B cell (primary cell): ENCODE results near the gene CHST3. TPM values are rescaled to one million over a fixed set of nuclear protein-coding genes. Genes with fewer than 3 reads are reported as not detected.

Source experiments
- ATAC-seq: fragments of 200-7000 bp; cut with Tn5 transposase; one replicate; pipeline ENCODE4 v1.10.0; 2021; ENCODE audit warnings: low read depth, mild to moderate bottlenecking, moderate number of reproducible peaks, moderate library complexity
- CTCF ChIA-PET: fragments of 350-600 bp; sonication (Branson Sonifier 250); formaldehyde crosslinking; loops from one replicate; lab custom pipeline; 2021; ENCODE audit warnings: antibody characterized with exemption, inconsistent platforms; lab: Charles Lee
- POLR2A ChIA-PET: fragments of 350-600 bp; sonication (Branson Sonifier 250); formaldehyde crosslinking; loops from one replicate; lab custom pipeline; 2021; ENCODE audit warnings: antibody characterized with exemption; lab: Charles Lee
- DNase-seq: peaks from one replicate; pipeline ENCODE4 v3.0.0; 2013
- H2AFZ ChIP-seq: 2 replicates; pipeline ENCODE4 v1.6.1; 2012; ENCODE audit warnings: mild to moderate bottlenecking, low read depth, low read length; ENCODE audit not compliant: insufficient read depth, poor library complexity, severe bottlenecking
- H3K27ac ChIP-seq, 2 donors: 1 replicate in 1 of 2; 2 replicates in 1 of 2; pipeline ENCODE4 v1.5.1; 2012 to 2013; ENCODE audit warnings: low read length in 2 of 2, mild to moderate bottlenecking in 2 of 2, moderate library complexity in 1 of 2
- H3K27me3 ChIP-seq, 4 experiments: fragments of 200-600 bp in 1 of 4; sonication (generic) in 1 of 4; replicated peaks in 1 of 4; 1 replicate in 2 of 4; 2 replicates in 2 of 4; pipeline versions ENCODE4 v1.6.1 to v1.7.0; 2013 to 2016; ENCODE audit warnings: low read length in 3 of 4, mild to moderate bottlenecking in 2 of 4, mixed read lengths in 1 of 4, moderate library complexity in 1 of 4; ENCODE audit not compliant: insufficient read depth in 4 of 4, control insufficient read depth in 3 of 4; ENCODE audit errors: control extremely low read depth in 1 of 4
- H3K36me3 ChIP-seq, 2 experiments: replicated peaks in 1 of 2; 1 replicate in 1 of 2; 2 replicates in 1 of 2; pipeline versions ENCODE4 v1.6.1 to v1.7.1; 2013; ENCODE audit warnings: low read length in 1 of 2; ENCODE audit not compliant: insufficient read depth in 2 of 2, control insufficient read depth in 1 of 2; ENCODE audit errors: control extremely low read depth in 1 of 2, extremely low read depth in 1 of 2
- H3K4me1 ChIP-seq, 2 donors: fragments of 200-600 bp in 1 of 2; sonication (generic) in 1 of 2; 1 replicate in 1 of 2; 2 replicates in 1 of 2; pipeline versions ENCODE4 v1.5.1 to v1.6.1; 2013 to 2017; ENCODE audit warnings: low read length in 2 of 2; ENCODE audit not compliant: control insufficient read depth in 2 of 2, insufficient read depth in 2 of 2
- H3K4me2 ChIP-seq: replicated peaks from 2 replicates; pipeline ENCODE3; 2012; ENCODE audit warnings: mild to moderate bottlenecking, low read depth, low read length; ENCODE audit not compliant: poor library complexity, severe bottlenecking
- H3K4me3 ChIP-seq, 5 experiments: fragments of 200-600 bp in 1 of 5; sonication (generic) in 1 of 5; 1 replicate in 3 of 5; 2 replicates in 2 of 5; pipeline versions ENCODE4 v1.5.1 to v1.7.0; 2011 to 2016; ENCODE audit warnings: low read length in 4 of 5, mild to moderate bottlenecking in 4 of 5, low read depth in 2 of 5, control low read depth in 1 of 5, moderate library complexity in 1 of 5; ENCODE audit not compliant: insufficient read depth in 1 of 5; ENCODE audit errors: control extremely low read depth in 1 of 5, extremely low read depth in 1 of 5
- H3K79me2 ChIP-seq: fragments of 200-600 bp; sonication (generic); one replicate; pipeline ENCODE4 v1.6.0; 2016; ENCODE audit warnings: low read length; ENCODE audit not compliant: control insufficient read depth, insufficient read depth
- H3K9ac ChIP-seq: fragments of 200-600 bp; sonication (generic); 2 replicates; pipeline ENCODE4 v1.6.1; 2017; ENCODE audit warnings: mild to moderate bottlenecking, low read length, moderate library complexity
- H3K9me3 ChIP-seq, 3 donors: one replicate each; pipeline versions ENCODE4 v1.6.1 to v1.7.1; 2013; ENCODE audit warnings: low read length in 2 of 3; ENCODE audit not compliant: control insufficient read depth in 2 of 3, insufficient read depth in 1 of 3; ENCODE audit errors: control extremely low read depth in 1 of 3
- H4K20me1 ChIP-seq: 2 replicates; pipeline ENCODE4 v1.6.0; 2012; ENCODE audit warnings: mild to moderate bottlenecking, low read length; ENCODE audit not compliant: insufficient read depth, control insufficient read depth, poor library complexity, severe bottlenecking
- H3K27ac Mint-ChIP-seq: one replicate; pipeline ENCODE4 v1.8.0; 2021; ENCODE audit warnings: mixed read lengths
- H3K27me3 Mint-ChIP-seq: one replicate; pipeline ENCODE4 v1.8.0; 2021; ENCODE audit warnings: mixed read lengths
- H3K4me1 Mint-ChIP-seq: one replicate; pipeline ENCODE4 v1.8.0; 2021; ENCODE audit warnings: mixed read lengths
- H3K4me3 Mint-ChIP-seq: one replicate; pipeline ENCODE4 v1.8.0; 2021; ENCODE audit warnings: mixed read lengths
- H3K9me3 Mint-ChIP-seq: one replicate; pipeline ENCODE4 v1.8.0; 2022; ENCODE audit warnings: mixed read lengths; ENCODE audit not compliant: insufficient read depth
- EZH2 ChIP-seq: IDR thresholded peaks from 2 replicates; pipeline ENCODE4 v1.6.1; 2012; ENCODE audit warnings: borderline replicate concordance, low read depth, mild to moderate bottlenecking, moderate library complexity, low read length; ENCODE audit not compliant: insufficient read depth, poor library complexity, severe bottlenecking
- WGBS: methylation state at CpG from one replicate; pipeline ENCODE4 v1.1.5; 2013; ENCODE audit warnings: missing lambda C conversion rate; ENCODE audit not compliant: insufficient coverage; 5-methylcytosine and 5-hydroxymethylcytosine counted together
- intact Hi-C: fragments of 100-400 bp; cut with micrococcal nuclease; formaldehyde crosslinking; loops from one replicate; pipeline ENCODE4 v1.10.0; 2022
- polyA plus RNA-seq: library from polyadenylated mRNA; depleted of rRNA; stranded (reverse); fragments of >200 nt; gene quantifications from 2 replicates; pipeline ENCODE4 v1.2.3, GENCODE V29; 2012
- total RNA-seq, 2 donors: library from RNA; stranded (reverse); fragments of 120-200 nt in 1 of 2; gene quantifications; 1 replicate in 1 of 2; 2 replicates in 1 of 2; pipeline versions ENCODE4 v1.2.3 to v1.2.4, GENCODE V29; 2013 to 2022
- TF ChIP-seq, protein P1 (sequence below): fragments of 200-600 bp; IDR thresholded peaks from one replicate; pipeline ENCODE4 v1.8.0; 2022; ENCODE audit warnings: antibody characterized with exemption, mild to moderate bottlenecking

The CHST3 gene
- total and polyA plus RNA-seq, 2 donors (not counting 1 experiment from before 2014, with no cell fraction given) = 0.01 TPM; not detected in 1

DNA sequence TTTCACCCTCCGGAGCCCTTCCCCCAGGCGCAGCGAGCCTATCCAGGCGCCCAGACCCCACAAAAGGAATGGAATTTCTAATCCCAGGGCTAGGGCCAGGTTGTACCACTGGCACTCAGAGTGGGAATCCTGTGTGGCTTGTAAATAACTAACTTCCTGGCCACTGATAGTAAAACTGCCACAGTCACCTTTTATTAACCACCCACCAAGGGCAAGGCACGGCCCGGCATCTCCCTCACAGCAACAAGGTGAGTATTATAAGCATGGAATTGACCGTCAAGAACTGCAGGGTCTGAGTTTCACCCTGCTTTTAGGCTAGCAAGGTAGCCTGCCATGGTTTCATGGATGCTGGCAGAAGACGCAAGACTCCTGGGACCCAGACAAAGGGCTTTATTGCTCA, 73.1 kb downstream of the CHST3 start:
- intact Hi-C loops = no loop called here
- CTCF ChIA-PET = no interaction called here
- H3K27ac Mint-ChIP-seq = no peak overlapping the region

DNA sequence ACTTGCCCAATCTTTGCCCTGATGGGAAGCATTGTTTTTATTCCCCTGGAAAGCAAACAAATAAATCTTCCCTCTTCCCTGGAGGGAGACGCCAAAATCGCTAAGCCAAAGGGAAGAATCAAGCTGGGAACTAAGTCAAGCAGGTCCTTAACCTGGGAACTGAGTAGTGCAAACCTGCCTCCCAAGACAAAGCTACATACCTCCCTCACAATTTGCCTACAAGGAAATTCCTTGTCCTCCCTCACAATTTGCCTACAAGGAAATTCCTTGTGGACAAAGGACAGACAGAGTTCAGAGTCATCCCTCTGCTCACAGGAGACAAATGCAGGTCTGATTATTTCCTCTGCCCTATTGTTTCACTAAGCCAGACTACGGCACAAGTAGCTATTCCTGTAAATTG, 73.6 kb downstream of the CHST3 start:
- no peak overlapping the region for H3K4me3 Mint-ChIP-seq
- intact Hi-C loops = no loop called here
- H3K4me3 ChIP-seq = no peak overlapping the region
- no peaks in the 10 kb centered on the region for H3K9me3 ChIP-seq
- H3K27me3 ChIP-seq = no peaks in the 10 kb centered on the region
- ChIA-PET POLR2A (no interaction called here), CTCF (interaction anchor here (0.7 to 2.5 kb wide), 3 partner anchors 11 to 24 kb away, joined by 3 to 16 read pairs (median 3); no protein-coding TSS in a partner anchor)
- no peak for ATAC-seq
- no peaks in the 10 kb centered on the region for H3K36me3 ChIP-seq
- no peaks in the 10 kb centered on the region for H3K4me1 Mint-ChIP-seq
- no peak overlapping the region for H3K27ac Mint-ChIP-seq
- H3K9me3 Mint-ChIP-seq = no peaks in the 10 kb centered on the region
- H3K4me2 ChIP-seq = no peak overlapping the region
- WGBS = 89% methylated on average over 2 of the region's 3 CpGs
- no peak for DNase-seq
- H3K27ac ChIP-seq = no peak overlapping the region
- no peaks in the 10 kb centered on the region for H3K4me1 ChIP-seq
- H3K27me3 Mint-ChIP-seq = no peaks in the 10 kb centered on the region
- TF ChIP-seq, protein P1, sequence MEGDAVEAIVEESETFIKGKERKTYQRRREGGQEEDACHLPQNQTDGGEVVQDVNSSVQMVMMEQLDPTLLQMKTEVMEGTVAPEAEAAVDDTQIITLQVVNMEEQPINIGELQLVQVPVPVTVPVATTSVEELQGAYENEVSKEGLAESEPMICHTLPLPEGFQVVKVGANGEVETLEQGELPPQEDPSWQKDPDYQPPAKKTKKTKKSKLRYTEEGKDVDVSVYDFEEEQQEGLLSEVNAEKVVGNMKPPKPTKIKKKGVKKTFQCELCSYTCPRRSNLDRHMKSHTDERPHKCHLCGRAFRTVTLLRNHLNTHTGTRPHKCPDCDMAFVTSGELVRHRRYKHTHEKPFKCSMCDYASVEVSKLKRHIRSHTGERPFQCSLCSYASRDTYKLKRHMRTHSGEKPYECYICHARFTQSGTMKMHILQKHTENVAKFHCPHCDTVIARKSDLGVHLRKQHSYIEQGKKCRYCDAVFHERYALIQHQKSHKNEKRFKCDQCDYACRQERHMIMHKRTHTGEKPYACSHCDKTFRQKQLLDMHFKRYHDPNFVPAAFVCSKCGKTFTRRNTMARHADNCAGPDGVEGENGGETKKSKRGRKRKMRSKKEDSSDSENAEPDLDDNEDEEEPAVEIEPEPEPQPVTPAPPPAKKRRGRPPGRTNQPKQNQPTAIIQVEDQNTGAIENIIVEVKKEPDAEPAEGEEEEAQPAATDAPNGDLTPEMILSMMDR = no peak
- no peak for TF ChIP-seq EZH2
- H3K79me2 ChIP-seq = no peaks in the 10 kb centered on the region
- no peak overlapping the region for H2AFZ ChIP-seq
- no peak overlapping the region for H3K9ac ChIP-seq
- no peaks in the 10 kb centered on the region for H4K20me1 ChIP-seq

More for the DNA sequence above, 73.1 kb downstream of the CHST3 start:
- Histone ChIP-seq H3K9me3 (no peaks in the 10 kb centered on the region), H3K4me3 (no peak overlapping the region), H3K27me3 (no peaks in the 10 kb centered on the region), H3K79me2 (no peaks in the 10 kb centered on the region), H4K20me1 (no peaks in the 10 kb centered on the region), H3K27ac (no peak overlapping the region), H3K4me2 (no peak overlapping the region), H3K36me3 (no peaks in the 10 kb centered on the region), H3K4me1 (no peaks in the 10 kb centered on the region), H3K9ac (no peak overlapping the region), H2AFZ (no peak overlapping the region)
- ATAC-seq = no peak
- Mint-ChIP-seq H3K4me1 (no peaks in the 10 kb centered on the region), H3K27me3 (no peaks in the 10 kb centered on the region), H3K9me3 (no peaks in the 10 kb centered on the region), H3K4me3 (no peak overlapping the region)
- TF ChIP-seq, protein P1 = no peak
- no peak for TF ChIP-seq EZH2
- 94% methylated on average over 6 of the region's 8 CpGs for WGBS
- POLR2A ChIA-PET = no interaction called here
- no peak for DNase-seq
